NCI-H2029 treated with DMSO at 0.1 percent for 48 hours (cell line): Measurements from ENCODE around the gene FAM170B.

Experiments
- DNase-seq: peaks from one replicate; lab custom pipeline; 2025; lab: John Stamatoyannopoulos, UW

The FAM170B gene

DNA sequence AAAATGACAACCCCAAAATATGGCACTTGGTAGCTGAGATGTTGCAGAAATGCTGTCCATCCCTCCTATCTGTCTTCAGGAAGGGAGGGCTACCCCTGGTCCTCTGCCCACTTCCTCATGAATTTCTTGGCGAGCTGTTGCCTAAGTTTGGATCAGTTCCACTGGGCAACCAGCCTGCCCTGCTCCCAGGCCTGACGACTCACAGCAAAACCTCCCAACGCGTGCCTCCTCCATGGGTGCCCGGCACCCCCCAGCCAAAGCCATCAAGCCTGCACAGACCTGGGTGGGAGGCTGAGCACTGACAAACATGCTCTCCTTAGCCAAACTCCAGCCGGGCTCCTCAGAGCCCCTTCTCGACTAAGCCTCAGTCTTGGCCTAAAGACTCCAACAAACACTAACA, 27.4 kb downstream of the FAM170B start:
- no peak for DNase-seq

DNA sequence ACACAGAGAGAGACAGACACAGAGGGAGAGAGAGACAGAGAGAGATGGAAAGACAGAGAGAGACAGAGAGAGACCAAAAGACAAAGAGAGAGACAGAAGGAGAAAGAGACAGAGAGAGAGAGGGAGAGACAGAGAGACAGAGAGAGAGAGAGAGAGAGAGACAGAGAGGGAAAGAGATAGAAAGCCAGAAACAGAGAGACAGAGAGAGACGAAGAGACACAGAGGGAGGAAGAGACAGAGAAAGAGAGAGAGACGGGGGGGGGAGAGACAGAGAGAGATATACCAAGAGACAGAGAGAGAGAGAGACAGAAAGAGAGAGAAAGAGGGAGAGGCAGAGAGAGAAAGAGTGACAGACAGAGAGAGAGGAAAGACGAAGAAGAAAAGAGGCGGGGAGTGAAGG, 28.7 kb downstream of the FAM170B start:
- no peak for DNase-seq

DNA sequence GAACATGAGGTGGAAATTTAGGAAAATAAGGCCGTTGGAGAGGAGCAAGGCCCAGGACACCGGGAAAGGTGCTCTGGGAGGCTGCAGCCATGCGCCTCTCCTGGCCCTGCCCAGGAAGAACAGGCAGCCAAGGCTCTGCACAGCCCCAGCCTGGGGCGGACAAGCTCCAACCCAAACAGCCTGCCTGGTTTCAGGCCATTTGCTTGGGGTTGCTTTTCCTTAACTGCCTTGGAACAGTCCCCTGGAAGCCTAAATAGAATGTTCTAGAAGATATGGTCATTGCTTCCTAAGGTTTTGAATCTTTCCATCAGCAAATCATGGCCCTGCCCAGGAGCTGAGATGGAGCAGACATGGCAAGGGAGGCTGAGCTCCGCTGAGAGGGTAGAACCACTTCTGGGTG, 29.5 kb downstream of the FAM170B start:
- DNase-seq: no peak

DNA sequence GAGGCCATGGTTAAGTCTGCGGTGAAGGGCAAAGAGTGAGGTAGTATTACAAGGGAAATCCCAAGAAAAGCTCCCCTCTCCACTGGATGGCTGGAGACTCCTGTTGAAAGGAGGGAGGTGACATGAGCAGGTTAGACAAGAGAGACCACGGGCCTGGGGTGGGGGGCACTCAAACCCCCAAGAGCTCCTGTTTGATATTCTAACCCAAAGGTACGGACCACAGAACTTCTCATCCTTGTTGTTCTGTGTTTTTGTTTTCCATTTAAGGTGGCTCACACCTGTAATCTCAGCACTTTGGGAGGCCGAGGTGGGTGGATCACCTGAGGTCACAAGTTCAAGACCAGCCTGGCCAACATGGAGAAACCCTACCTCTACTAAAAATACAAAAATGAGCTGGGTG, 30.1 kb downstream of the FAM170B start:
- no peak for DNase-seq

DNA sequence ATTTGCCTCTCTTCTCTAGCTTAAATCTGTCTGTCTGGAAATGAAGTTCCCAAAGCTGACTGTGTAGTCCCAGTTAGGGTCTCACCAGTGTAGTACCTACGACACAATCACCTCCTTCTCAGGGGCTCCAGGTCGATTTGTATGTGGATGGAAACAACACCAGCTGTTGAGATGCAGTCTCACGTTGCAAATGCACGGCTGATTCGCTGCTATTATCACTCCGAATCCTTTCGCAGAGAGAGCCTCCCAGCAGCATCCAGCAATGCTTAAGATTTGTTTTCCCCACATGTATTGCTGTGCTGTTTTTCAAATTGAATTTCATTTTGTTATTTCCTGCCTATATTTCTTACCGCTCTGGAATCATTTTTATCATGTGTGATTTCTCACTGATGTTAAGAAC, 34.8 kb downstream of the FAM170B start:
- no peak for DNase-seq

DNA sequence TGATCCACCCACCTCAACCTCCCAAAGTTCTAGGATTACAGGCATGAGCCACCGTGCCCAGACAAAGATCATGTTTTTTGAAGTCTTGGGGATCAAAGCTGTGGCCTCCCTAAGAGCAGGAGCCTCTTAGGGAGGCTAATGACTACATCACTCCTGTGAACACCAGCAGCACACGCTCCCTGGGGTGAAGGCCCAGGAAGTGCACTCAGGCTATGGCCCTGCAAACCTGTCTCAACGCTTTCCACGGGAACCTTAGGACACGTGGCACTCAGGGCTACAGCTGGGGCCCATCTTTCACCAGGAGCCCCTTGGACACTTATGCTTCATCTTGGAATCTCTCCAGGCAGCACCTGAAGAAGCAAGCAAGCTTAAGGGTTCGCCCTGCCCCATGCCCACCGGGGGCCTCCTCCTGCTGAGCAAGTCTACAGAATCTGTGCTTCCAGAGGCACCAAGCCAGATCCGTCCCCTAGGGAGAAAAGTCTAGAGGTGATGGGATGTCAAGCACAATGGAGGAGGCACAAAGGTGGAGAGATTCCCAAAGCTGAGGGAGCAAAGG, 36.9 kb downstream of the FAM170B start:
- no peak for DNase-seq

DNA sequence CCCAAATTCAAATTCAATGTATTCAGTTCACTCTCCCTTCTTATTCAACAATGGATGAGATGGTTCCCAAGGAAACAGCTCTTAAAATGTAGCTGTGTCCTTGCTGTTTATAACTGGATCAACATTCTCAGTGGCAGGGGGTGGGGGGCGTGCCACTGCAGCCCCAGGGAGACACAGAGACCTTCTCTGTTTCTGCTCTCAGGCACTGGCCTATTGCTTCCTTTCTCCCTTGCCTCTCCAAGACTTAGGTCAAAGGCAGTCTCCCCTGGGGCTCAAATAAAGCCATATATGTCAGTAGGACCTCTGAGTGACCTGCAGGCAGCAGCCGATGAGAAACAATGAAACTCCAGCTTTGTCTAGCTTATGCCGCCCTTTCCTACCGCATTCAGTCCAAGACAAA, 39.2 kb downstream of the FAM170B start:
- DNase-seq: no peak

DNA sequence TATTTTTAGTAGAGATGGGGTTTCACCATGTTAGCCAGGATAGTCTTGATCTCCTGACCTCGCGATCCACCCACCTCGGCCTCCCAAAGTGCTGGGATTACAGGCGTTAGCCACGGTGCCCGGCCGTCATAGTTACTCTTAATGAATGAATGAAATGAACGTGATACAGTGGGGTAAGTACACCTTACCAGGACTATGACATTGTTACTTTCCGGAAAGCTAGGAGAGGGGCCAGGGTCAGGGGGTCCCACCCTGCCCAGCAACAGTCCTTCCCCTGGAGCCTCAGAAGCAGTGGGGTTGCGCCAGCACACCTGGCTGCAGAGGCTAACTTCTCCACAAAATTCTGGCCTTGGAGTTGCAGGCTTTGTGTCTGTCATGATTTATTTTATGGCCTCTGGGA, 39.9 kb downstream of the FAM170B start:
- no peak for DNase-seq

DNA sequence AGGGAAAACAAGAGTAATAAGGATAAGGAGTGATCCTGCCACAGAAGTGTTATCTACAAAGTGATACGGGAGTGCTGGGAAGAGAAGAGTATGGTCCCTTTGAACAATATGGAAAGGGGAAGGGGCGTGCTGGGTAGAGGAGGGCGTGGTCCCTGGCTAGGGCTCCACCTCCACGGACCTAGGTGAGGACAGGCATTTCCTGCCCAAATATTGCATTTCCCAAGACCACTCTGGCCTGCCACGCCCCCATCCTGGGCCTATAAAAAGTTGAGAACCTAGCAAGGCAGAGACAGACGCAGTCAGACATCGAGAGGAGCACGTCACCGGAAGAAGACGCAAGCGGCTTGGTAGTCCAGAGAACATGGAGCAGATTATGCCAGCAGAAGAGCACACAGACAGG, 41.3 kb downstream of the FAM170B start:
- no peak for DNase-seq

DNA sequence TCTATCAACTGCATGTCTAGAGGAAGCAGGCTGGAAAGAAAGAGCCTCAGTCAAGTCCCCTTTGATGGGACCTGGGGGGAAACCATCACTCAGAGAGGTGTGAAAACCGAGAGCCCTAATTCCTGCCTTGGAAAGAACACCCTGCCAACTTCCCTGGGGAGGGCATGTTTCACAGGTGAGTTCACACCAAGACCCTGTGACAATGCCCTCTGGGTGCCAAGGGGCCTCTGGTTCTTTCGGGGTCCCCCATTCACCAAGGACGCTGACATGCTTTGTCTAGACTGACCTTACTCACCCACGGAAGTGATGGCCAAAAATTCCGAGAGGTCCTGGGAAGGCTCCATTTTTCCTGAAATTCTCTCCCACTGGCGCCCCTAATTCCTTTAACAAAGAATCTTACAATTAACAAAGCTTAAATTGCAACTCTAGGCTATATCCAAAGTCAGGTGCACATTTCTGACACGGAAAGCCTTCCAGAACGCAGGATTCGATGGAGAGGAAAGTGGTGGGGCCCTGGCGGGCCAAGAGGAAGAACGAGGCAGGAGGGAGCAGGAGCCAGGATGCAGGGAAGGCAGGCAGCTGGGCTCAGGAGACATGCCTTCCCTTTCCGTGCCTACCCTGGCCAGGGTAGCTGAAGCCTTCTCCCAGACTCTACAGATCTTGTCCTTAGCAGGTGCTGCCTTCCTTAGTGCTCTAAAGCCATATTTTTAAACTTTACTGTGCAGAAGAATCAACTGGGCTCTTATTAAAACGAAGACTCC, 42.2 kb downstream of the FAM170B start:
- no peak for DNase-seq

DNA sequence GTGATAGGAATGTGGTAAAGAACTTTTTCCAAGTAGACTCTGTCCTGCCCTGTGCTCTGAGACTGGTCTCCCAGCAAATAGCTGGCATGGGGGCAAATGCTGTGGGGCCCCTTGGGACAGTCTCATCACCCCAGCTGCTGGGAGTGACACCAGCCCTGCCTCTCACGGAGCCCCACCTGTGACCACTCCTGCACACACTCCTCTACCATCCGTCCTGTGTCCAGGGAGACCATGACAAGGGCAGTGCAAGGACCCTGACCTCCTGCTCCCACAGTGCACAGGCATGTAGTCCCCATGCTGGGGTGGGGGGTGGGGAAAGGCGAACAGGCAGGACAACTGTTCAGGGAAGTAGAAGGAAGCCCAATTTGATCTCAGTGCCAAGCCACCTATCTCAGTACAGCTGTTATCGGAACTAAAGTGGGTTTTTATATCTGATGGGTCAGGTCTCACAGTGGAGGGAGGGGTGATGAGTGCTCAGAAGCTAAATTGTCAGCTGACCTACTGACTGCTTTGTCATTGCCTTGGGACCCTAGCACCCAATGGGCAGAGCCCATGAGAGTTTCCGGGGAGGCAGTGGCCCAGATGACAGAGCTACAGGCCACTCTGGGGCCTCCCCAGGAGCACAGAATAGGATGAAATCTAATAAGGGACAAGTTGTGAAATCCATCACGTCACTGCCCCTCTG, 43.0 kb downstream of the FAM170B start:
- no peak for DNase-seq

DNA sequence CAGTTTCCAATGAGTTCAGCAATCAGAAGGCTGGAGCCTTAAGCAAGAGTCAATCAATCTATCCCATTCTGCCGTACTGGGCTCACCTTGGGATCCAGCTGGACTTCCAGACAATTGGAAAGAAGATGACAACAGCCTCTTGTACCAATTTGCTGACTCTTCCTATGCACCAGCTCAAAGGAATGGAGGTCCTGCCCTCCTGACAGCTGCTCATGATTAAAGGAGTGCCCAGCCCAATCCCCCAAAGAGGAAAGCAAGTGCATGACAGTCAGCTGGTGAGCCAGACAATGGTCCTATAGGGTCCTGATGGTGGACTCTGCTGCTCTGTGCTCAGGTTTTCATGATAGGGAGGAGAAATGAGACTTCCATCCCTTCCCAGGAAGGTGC, 43.6 kb downstream of the FAM170B start:
- no peak for DNase-seq

DNA sequence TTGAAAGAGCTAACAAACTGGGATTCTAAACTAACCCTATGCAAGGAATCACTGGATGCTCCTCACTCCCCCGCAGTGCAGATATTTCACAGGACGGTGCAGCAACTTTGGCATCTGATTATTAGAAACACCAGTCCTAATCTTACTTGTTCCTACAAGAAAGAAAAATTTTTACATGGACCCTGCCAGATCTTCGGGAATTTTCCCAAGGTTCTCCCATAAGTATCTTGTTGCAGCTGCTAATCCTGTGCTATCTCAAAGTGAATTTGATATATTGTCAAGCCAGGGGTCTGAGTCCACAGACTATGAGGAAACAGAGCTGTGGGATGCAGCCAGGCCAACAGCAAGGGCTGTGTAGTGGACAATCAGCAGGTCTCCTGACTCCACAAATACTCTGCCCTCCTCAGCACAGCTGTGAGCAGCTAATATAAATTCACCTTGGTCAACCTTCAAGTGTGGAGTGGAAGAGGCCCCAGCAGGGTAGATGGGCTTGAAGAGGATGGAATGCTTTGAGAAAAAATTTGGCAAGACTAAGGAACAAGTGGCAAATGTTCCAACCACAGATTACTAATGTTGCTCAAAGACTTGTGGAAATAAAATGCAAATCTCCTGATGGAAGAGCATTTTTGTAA, 44.1 kb downstream of the FAM170B start:
- no peak for DNase-seq

DNA sequence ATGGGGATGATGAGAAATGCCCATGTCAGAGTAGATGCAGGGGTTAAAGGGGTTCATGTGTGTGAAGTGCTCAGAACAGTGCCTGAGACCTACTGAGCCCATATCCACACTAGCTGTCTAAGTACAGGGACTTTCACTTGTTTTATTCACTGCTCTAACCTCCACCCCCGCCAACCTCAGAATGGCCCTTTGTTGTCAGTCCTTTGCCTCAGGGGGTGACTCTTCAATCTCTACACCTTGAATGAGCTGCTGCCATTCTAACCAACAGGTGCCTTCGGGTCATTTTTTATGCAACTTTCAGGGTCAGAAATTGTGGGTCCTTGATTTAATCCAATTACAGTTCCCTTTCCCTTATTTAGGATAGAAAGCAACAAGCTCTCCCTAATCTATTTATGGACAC, 44.7 kb downstream of the FAM170B start:
- no peak for DNase-seq

DNA sequence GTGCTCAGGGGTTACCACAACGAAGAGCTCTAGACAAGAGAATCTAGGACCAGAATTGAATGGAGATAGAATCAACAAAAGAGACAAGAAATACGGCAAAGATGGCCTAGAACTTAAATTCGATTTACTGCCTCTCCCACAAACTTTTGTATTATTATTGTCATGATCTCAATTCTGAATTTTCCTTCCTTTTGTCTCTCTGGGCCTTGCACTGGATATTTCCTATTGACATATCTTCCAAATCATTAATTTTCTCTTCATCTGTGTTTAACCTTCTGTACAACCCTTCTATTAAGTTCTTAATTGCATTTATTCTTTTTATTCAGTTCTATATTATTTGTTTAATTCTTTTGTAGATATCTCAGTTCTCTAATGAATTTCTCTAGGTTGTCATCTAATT, 46.9 kb downstream of the FAM170B start:
- no peak for DNase-seq

DNA sequence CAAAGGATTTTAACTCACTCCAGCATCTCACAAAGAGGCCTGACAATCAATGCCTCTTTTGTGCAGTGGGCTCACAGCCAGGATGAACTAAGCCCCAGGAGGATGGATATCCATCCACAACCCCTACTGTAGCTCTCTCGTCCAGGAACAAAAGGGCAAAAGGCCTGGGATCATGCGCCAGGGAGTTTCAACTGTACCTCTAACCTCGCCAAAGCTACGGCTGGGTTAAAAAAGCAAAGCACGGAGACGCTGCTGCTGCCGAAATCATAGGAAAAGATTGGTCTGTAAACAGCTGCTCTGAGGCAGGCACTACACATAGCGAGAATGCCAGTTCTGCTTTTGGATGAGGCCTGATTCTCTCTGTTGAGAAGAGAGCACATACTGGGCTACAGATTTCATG, 50.6 kb downstream of the FAM170B start:
- no peak for DNase-seq

DNA sequence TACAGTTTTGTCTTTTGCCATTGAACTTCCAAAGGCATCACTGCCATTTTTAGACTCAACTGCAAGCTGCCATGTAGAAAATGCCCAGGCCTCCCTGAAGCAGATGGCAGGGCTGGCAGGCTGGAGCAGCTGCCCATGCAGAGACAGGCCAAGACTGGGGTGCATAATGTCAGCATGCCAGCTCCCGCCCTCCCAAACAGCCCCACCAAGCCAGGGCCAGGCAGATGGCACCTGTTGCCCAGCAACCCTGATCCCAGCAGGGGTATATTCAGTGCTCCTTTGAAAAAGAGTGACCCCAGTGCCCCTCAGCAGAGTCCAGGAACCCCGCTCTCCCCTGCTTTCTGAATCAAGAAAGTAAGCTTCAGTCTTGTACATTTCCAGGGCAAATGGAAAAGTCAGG, 51.1 kb downstream of the FAM170B start:
- DNase-seq: no peak

DNA sequence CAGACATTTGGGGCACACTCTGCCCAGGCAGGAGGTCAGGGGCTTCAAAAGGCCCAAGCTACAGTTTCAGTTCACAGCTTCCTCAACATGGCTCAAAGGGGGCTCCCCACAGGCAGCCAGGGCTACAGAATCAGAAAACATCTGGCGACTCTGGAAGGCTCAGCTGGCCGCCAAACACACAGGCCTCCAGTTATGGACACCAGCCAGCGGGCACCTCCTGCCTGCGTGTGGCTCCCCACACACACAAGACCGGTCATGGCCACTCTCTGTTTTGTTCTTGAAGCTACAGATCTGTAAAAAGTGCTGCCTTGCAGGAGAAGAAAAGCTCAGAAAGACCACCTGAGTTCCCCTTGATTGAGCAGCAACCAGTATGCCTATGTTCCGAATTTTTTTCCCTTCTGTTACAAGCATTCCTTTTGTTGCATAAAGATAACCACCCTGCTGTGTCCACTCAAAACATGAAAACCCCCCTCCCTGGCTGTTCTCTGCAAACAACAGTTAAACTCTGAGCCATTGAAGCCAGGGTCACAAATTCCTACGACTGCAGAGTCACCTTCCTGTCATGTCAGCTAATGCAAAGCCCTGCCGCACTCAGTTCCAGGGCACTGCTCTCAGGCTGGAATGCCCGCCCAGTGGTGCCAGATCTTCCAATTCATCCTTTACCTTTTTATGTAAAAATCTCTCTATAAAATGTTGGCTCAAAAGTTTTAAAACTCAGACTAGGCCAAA, 52.1 kb downstream of the FAM170B start:
- no peak for DNase-seq
